Camera-type eye (tissue), 1 donor: ENCODE data around the gene MAP4K5. TPM values are rescaled to one million over a fixed set of nuclear protein-coding genes. Genes with fewer than 3 reads are reported as not detected.

Experiments used
- total RNA-seq: library from RNA; depleted of rRNA; stranded (reverse); fragments of >200 nt; gene quantifications from one replicate; pipeline ENCODE4 v1.2.3, GENCODE V29; 2014

The MAP4K5 gene
- 247 TPM for total RNA-seq

DNA sequence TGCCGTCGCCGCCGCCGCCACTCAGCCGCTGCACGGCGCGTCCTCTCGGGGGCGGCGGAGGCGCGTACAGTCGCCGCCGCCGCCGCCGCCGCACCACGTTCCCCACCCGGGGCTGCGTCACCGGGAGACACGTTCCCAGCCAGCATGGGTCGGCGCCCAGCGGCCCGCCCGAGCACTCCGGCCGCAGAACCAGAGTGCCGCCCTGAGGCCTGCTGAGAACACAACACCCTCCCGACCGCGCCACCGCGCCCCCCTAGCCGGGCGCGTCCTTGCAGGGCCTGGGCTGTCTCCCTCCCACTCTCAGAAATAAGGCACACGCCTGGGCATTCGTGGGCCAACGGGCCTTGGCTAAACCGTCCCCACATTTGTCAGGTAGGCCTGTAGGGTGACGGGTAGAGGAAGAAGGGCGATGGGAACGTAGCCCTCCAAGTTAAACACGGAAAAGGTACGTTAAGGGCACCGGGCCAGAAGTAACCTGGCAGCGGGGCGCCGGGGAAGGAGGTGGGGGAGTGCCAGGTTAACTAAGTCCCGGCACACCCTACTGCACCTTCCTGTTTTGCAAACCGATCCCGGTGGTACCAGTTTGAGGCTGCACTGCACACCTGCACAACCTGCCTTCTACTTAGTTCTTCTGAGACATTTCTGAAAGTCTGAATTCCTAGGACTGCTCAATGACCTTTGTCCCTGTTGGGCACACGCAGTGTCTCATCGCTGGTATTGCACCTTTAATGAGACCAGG is at the start of gene MAP4K5:
Gene MAP4K5, minus strand, starts transcription at position 68 of the 739 bp plus-strand sequence. CDS start 520 bp downstream, outside the sequence.

DNA sequence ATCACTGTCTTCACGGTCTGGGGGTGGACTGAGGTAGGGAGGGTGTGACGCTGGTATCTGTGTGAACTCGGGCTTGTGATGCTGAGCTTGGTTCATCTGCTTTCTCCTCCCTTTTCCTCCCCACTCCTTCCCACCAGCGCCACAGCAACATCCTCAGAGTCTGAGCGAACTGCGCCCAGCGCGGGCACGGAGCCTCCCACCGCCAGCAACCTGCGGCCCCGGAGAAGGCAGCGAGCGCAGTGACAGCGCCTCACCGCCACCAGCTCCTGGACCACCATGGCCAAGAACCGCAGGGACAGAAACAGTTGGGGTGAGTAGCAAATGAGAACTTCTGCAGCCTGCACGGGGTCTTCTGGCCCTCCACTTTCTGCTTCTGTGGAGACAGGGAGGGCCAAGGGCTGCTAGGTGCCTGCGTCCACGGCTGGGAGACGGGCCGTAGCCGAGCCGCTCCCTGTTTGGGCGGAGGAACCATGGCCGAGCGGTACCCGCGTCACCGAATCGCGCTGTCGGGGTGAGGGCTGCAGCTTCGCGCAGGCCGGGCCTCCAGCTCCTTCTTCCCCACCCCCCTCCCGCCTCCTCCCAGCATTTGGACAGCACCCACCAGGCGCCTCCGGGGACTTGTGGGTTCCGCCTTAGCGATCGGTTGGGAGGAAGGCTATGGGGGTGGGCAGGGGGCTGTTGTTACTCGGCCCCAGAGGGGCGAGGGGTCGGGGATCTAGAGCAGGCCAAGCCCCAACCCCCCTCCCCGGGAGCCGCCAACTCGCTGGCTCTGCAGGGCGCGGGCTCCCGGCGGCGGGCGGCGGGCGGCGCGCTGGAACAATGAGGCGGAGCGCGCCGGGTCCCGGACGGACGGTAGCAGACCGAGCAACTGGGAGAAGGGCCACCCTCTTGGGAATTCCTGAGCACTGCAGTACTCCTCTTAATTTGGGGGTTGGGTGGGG is 27.9 kb upstream of the MAP4K5 start, which contains the start of gene ATL1:
Gene ATL1, plus strand, starts transcription at position 156 of the 941 bp plus-strand sequence. Its CDS starts 121 bp downstream, at position 277.

DNA sequence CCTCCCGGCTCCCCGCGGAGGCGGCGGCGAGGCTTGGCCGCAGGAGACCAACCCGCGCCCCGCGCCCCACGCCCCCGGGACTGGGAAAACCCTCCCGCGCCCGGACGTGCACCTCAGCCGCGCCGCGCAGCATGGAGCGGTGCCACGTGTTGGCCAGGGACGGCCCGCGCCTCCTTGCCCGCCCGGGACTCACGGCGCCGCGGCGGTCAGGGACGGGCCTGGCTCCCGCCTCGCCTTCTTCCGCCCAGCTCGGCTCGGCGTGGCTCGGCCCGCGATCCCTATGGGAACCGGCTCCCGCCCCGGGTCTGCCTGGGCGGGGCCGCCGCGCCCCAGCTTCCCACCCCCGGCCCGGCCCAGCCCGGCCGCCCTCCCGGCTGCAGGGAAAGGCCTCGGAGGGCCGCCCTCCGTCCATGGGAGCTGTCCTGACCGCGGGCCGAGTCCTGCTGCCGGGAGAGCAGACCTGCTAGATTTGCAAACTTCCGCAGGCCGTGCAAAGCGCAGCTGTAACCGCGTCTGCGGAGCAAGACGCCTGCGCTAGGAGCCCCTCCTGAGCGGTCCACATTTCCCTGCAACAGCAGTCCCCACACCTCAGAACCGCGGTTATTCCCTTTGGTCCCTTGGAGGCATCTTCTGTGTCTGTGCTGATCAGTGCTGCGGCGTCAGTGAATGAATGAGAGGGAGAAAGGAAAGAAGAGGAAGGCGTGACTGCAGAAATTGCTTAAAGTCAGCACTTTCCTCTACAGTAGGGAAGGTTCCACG is 135.6 kb downstream of the MAP4K5 start, which contains the start of gene CDKL1:
Gene CDKL1, minus strand, starts transcription at position 251 of the 759 bp plus-strand sequence. CDS start 1,013 bp downstream, outside the sequence.

Other genes starting within 250 kb of the MAP4K5 start
- gene L2HGDH, start 220.3 kb downstream of the MAP4K5 start, total RNA-seq: 13.7 TPM
- 16.4 TPM for gene DMAC2L, start 220.2 kb downstream of the MAP4K5 start, total RNA-seq
- gene CDKL1, start 135.7 kb downstream of the MAP4K5 start, total RNA-seq: 15.9 TPM
- 34.6 TPM for gene ATL1, start 27.6 kb upstream of the MAP4K5 start, total RNA-seq
- 52.7 TPM for gene SAV1, start 135.7 kb upstream of the MAP4K5 start, total RNA-seq